A549 treated with AZD9567 at 1 μM for 4 hours (cell line): ENCODE results near the gene EMC1. TPM values are rescaled to one million over a fixed set of nuclear protein-coding genes. Genes with fewer than 3 reads are reported as not detected.

Experiments
- total RNA-seq: library from RNA; stranded (reverse); fragments of 200-300 nt; extraction: Qiagen RNA extraction; gene quantifications from 5 replicates; pipeline ENCODE4 v1.2.3, GENCODE V29; 2022; ENCODE audit not compliant: insufficient read depth

The EMC1 gene
- total RNA-seq: 28.1 to 37.2 TPM (median 34.3 TPM) in 5 replicates

DNA sequence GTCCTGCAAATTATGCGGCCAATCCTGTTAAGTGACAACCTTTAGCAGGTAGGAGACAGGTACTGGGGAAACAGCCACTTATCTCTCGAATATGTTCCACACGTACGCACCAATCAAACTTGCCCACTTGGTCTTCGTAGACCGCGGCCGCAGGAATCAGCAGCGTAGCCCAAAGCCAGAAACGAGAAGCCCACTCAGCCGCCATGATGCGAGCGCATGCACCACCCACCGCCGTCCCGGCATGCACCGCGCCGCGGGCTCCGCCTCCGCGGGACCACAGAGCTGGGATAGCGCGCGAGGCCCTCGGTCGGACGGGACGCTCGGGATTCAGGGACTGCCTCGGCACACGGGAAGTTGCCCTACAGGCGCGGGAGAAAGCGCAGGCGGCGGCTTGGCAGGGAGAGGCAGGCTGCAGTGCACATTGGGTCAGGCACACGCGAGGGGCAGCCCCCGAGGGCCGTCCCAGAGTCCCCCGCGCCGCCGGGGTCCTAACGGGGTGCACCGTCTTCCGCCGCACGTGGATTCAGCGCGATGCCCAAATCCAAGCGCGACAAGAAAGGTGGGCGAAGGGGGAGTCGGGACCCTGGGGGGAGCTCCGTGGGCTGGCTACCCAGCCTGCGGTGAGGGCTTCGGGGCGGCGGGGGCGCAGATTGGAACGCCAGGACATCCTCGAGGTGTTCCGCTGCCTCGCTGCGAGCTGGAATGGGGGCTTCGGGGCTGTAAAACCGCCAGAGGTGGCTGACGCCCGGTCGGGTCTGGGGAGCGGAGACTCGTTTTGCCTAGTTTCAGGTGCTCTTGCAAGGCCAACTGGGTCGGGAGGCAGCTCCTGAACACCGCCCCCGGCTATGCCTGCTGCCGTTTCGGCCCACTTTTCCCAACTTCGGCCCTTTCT is at the start of gene EMC1, which contains the start of gene MRTO4:
EMC1 (minus strand) TSS at position 220 of the 892 bp plus-strand sequence; CDS start at position 205, 15 bp downstream.
MRTO4 (plus strand) TSS at position 501 of the 892 bp plus-strand sequence; CDS start at position 532, 31 bp downstream.

DNA sequence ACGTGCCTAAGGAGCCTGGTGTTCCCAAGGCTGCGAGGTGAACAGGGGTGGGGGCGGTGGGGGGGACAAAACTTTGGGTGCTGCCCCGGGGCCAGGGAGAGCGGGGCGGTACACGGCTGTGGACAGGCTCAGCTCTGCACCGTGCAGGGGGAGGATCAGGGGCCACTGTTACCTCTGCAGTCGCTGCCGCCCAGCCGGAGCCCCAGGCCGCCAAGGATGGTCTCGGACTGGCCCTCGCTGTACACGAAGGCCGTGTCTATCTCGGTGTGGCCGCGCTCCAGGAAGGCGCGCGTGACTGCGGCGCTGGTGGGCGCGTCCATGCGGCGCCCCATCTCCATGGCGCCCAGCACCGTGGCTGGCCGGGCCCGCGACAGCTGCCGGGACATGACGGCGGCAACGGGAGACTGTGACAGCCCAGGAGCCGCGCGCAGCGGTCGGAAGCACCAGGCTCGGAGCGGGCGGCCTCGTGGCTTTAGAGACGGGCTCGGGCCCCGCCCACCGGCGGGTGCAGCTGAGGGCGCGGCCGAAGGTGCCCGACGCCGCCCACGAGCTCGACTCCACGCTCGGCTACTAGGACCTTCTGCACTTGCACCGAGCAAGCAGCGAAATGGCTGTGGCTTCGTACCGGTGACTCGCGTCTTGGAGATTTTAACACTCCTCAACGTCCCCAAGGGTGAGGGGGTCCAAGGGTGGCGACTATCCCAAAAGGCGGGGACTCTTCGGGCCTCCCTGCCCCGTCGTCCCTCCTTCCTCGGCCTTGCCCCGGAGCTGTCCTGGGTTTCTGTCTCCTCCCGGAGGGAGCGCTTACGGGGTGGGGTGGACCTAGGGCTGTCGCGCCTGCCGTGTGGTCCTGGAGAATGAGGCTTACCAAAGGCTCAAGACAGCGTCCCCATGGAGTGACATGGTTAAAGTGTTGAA is 37.3 kb upstream of the EMC1 start, which contains the start of gene AKR7A3:
AKR7A3 (minus strand) TSS at position 447 of the 918 bp plus-strand sequence; CDS start at position 386, 61 bp downstream.

DNA sequence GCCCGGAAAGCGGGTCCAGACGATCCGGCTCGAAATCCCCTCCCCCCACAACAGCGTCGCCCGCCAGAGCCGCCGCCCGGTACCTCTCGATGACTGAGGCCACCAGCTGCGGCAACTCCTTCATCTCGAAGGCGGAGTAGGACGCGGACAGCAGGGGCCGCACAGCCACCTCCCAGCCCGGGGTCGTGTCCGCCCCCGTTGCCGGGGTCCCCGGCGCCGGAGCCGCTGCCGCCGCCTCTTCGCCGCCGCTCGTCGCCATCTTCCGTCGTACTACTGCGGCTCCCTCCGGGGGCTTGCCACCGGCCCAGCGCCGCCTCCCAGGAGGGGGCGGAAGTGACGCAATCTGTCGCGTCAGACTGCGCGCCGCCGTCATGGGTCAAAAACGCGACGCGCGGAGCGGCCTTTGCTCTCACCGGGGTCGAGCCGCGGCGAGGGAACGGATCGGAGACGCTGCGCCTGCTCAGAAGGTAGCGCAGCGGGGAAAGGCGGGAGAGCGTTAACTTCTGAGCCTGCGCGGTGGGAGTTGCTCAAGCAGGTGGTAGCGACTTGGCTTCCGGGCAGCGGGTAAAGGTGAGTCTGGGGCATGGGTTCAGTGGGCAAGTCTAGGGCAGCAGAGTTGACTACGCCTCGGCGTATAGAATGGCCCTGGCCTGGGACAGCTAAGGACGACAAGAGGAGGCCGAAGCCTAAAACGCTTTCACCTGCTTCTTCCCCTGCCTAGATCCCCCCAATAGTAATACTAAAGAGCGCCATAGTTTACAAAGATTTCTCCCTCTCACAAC is 41.1 kb downstream of the EMC1 start, which contains the start of gene UBR4:
UBR4 (minus strand) TSS at position 277 of the 782 bp plus-strand sequence; CDS start at position 259, 18 bp downstream.

Other genes with a start within 250 kb of the EMC1 start
- 90.3 to 119 TPM (median 94.3 TPM) in 5 replicates for gene UBR4, start 41.3 kb downstream of the EMC1 start, total RNA-seq
- 64.0 to 71.9 TPM (median 65.1 TPM) in 5 replicates for gene MRTO4, start 281 bp upstream of the EMC1 start, total RNA-seq
- gene AKR7A3, start 37.2 kb upstream of the EMC1 start, total RNA-seq: 0.13 to 0.23 TPM (median 0.18 TPM) in 4 of 5 replicates, not detected in the other
- gene AKR7A2, start 60.6 kb upstream of the EMC1 start, total RNA-seq: 34.3 to 55.3 TPM (median 53.7 TPM) in 5 replicates
- gene SLC66A1, start 60.8 kb upstream of the EMC1 start, total RNA-seq: 14.9 to 24.6 TPM (median 23.0 TPM) in 5 replicates
- gene CAPZB, start 234.0 kb upstream of the EMC1 start, total RNA-seq: 224 to 235 TPM (median 229 TPM) in 5 replicates